HepG2 (cell line): ENCODE results near the gene RTP2. TPM values are rescaled to one million over a fixed set of nuclear protein-coding genes. Genes with fewer than 3 reads are reported as not detected.
A peak's percentile ranks its signal among the peaks of the same experiment; 100 is the strongest.

Source experiments
- BHLHE40 ChIP-seq: IDR thresholded peaks from 2 replicates; pipeline ENCODE4 v1.6.1; 2011; ENCODE audit warnings: low read length, improper control_type of control experiment
- CBX5 ChIP-seq: sonication (generic); formaldehyde crosslinking; IDR thresholded peaks from 2 replicates; pipeline ENCODE4 v1.4.0; 2020; ENCODE audit warnings: missing genetic modification reagents, borderline replicate concordance
- HMG20A ChIP-seq: IDR thresholded peaks from 2 replicates; pipeline ENCODE4 v1.6.1; 2016; ENCODE audit warnings: borderline replicate concordance
- HNRNPL ChIP-seq: fragments of 200-400 bp; formaldehyde crosslinking; IDR thresholded peaks from 2 replicates; pipeline ENCODE4 v1.6.1; 2017; ENCODE audit warnings: mild to moderate bottlenecking, low read depth, low read length
- JARID2 ChIP-seq: sonication (generic); formaldehyde crosslinking; IDR thresholded peaks from 2 replicates; pipeline ENCODE4 v1.8.1; 2023; ENCODE audit warnings: missing genetic modification reagents, inconsistent platforms; ENCODE audit not compliant: insufficient replicate concordance
- MIXL1 ChIP-seq: IDR thresholded peaks from 2 replicates; pipeline ENCODE4 v1.6.1; 2016
- POLR2A ChIP-seq, 2 experiments: IDR thresholded peaks; 2 replicates each; pipeline ENCODE4 v1.6.1; 2011; ENCODE audit warnings: low read depth in 2 of 2, low read length in 2 of 2, mild to moderate bottlenecking in 1 of 2, moderate library complexity in 1 of 2; ENCODE audit not compliant: insufficient read depth in 1 of 2
- SOX13 ChIP-seq, 3 experiments: fragments of 450-650 bp in 1 of 3; sonication (generic) in 1 of 3; formaldehyde crosslinking in 1 of 3; IDR thresholded peaks in 2 of 3; conservative IDR thresholded peaks in 1 of 3; 2 replicates each; pipeline versions ENCODE4 v1.5.0 to v1.6.1; 2016 to 2020; ENCODE audit warnings: antibody characterized with exemption in 1 of 3, mild to moderate bottlenecking in 1 of 3, missing compliant biosample characterization in 1 of 3, missing genetic modification reagents in 1 of 3, moderate library complexity in 1 of 3
- ZFP82 ChIP-seq: sonication (generic); formaldehyde crosslinking; IDR thresholded peaks from 2 replicates; pipeline ENCODE4 v1.5.1; 2020; ENCODE audit warnings: mild to moderate bottlenecking, missing genetic modification reagents, borderline replicate concordance
- ZFY ChIP-seq: sonication (generic); formaldehyde crosslinking; IDR thresholded peaks from 2 replicates; pipeline ENCODE4 v1.4.0; 2020; ENCODE audit warnings: missing genetic modification reagents
- ZNF773 ChIP-seq: sonication (generic); formaldehyde crosslinking; IDR thresholded peaks from 2 replicates; pipeline ENCODE4 v1.4.0; 2020; ENCODE audit warnings: missing genetic modification reagents, borderline replicate concordance
- ZNF792 ChIP-seq: IDR thresholded peaks from 2 replicates; pipeline ENCODE4 v1.6.1; 2016
- ZNF841 ChIP-seq: sonication (generic); formaldehyde crosslinking; IDR thresholded peaks from 2 replicates; pipeline ENCODE4 v1.8.1; 2023; ENCODE audit warnings: missing genetic modification reagents, borderline replicate concordance
- ZNF883 ChIP-seq: sonication (generic); formaldehyde crosslinking; IDR thresholded peaks from 2 replicates; pipeline ENCODE4 v1.5.1; 2020; ENCODE audit warnings: mild to moderate bottlenecking, missing genetic modification reagents; ENCODE audit errors: not compliant biosample characterization
- ZSCAN9 ChIP-seq: IDR thresholded peaks from 2 replicates; pipeline ENCODE4 v1.6.1; 2016; ENCODE audit warnings: borderline replicate concordance
- polyA plus RNA-seq, 8 experiments: library from polyadenylated mRNA; depleted of rRNA in 3 of 8; stranded (reverse) in 7 of 8; unstranded in 1 of 8; fragments of >200 nt; fragmentation: Illumina TruSeq in 4 of 8; extraction: Trizol in 4 of 8; gene quantifications; 2 replicates each; pipeline versions ENCODE4 v1.2.1 to v1.2.3, GENCODE V29; 2011 to 2016; ENCODE audit warnings: low read depth in 4 of 8, missing spikeins in 1 of 8, mixed read lengths in 1 of 8; ENCODE audit not compliant: insufficient read depth in 1 of 8
- total RNA-seq, 5 experiments: library from RNA; depleted of rRNA; stranded (reverse); fragments of >200 nt; fragmentation: Illumina TruSeq; extraction: Trizol; gene quantifications; 2 replicates each; pipeline ENCODE4 v1.2.3, GENCODE V29; 2016; ENCODE audit warnings: low read depth in 1 of 5
- TF ChIP-seq, protein P1 (sequence below): sonication (generic); formaldehyde crosslinking; IDR thresholded peaks from 2 replicates; pipeline ENCODE4 v1.4.0; 2020; ENCODE audit warnings: mild to moderate bottlenecking, missing genetic modification reagents
- TF ChIP-seq, protein P2 (sequence below): sonication (generic); formaldehyde crosslinking; IDR thresholded peaks from 2 replicates; pipeline ENCODE4 v1.4.0; 2020; ENCODE audit warnings: missing genetic modification reagents, borderline replicate concordance
- TF ChIP-seq, protein P3 (sequence below): sonication (generic); formaldehyde crosslinking; IDR thresholded peaks from 2 replicates; pipeline ENCODE4 v1.8.0; 2022; ENCODE audit warnings: missing genetic modification reagents, mild to moderate bottlenecking, borderline replicate concordance

The RTP2 gene
- total and polyA plus RNA-seq, 2 of the 13 experiments (the other 11 are each of a cell fraction or from before 2014, with no cell fraction given): not detected

- TF ChIP-seq, protein P1, sequence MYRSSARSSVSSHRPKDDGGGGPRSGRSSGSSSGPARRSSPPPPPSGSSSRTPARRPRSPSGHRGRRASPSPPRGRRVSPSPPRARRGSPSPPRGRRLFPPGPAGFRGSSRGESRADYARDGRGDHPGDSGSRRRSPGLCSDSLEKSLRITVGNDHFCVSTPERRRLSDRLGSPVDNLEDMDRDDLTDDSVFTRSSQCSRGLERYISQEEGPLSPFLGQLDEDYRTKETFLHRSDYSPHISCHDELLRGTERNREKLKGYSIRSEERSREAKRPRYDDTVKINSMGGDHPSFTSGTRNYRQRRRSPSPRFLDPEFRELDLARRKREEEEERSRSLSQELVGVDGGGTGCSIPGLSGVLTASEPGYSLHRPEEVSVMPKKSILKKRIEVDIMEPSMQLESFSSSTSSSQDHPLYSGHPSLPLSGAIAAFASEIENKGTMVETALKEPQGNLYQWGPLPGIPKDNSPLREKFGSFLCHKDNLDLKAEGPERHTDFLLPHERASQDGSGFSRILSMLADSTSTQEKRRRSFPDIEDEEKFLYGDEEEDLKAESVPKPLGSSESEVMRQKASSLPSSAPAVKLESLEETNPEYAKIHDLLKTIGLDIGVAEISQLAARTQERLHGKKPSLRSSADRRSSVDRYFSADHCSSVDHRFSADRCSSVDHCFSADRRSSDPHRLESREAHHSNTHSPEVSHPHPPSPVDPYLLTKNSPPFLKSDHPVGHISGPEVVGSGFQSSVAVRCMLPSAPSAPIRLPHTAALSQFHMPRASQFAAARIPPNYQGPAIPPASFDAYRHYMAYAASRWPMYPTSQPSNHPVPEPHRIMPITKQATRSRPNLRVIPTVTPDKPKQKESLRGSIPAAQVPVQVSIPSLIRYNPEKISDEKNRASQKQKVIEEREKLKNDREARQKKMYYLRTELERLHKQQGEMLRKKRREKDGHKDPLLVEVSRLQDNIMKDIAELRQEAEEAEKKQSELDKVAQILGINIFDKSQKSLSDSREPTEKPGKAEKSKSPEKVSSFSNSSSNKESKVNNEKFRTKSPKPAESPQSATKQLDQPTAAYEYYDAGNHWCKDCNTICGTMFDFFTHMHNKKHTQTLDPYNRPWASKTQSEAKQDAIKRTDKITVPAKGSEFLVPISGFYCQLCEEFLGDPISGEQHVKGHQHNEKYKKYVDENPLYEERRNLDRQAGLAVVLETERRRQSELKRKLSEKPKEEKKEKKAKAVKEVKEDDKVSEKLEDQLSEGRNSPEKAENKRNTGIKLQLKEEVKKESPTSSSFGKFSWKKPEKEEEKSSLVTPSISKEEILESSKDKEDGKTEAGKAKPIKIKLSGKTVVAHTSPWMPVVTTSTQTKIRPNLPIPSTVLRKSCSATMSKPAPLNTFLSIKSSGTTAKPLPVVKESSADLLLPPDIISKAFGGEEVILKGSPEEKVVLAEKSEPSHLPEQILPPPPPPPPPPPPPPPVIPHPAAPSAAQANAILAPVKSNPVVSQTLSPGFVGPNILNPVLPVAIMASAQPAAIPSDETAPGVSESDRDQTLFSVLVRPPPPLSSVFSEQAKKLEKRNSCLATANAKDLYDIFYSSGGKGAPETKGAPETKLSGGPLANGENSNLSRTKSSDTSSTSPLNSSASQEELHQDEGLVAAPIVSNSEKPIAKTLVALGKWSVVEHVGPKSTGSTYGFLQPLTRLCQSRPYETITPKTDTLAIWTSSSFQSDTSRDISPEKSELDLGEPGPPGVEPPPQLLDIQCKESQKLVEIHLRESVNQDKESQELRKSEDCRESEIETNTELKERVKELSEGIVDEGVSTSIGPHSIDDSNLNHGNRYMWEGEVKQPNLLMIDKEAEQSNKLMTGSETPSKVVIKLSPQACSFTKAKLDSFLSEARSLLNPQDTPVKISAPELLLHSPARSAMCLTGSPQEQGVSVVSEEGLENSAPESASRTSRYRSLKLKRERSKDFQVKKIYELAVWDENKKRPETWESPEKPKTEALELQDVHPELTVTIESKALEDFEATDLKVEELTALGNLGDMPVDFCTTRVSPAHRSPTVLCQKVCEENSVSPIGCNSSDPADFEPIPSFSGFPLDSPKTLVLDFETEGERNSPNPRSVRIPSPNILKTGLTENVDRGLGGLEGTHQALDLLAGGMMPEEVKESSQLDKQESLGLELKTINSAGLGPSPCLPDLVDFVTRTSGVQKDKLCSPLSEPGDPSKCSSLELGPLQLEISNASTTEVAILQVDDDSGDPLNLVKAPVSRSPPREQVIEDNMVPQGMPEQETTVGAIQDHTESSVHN (CRISPR knock-in tag): no peak
- TF ChIP-seq POLR2A (IDR thresholded peaks at IDR 0.05; ENCODE audit: insufficient read depth in 1 of 2, low read depth in 2 of 2, low read length in 2 of 2) (peak; percentile 47 to 66; a peak in 3 of 4 replicates), ZNF841 (CRISPR knock-in tag) (no peak), ZNF883 (CRISPR knock-in tag) (no peak), HNRNPL (no peak), BHLHE40 (no peak), ZNF773 (CRISPR knock-in tag) (no peak), JARID2 (CRISPR knock-in tag) (no peak), ZFP82 (CRISPR knock-in tag) (no peak), SOX13 (IDR thresholded peaks at IDR 0.05) (no peak), SOX13 (CRISPR knock-in tag; conservative IDR thresholded peaks at IDR 0.05 in 1 of 2, IDR thresholded peaks at IDR 0.05 in 1 of 2) (peak in 1 of 2 experiments; percentile 52; a peak in 1 of 4 replicates), ZNF792 (CRISPR knock-in tag) (0 out of 2 replicates have a peak, but pooled peaks have one; percentile 44), ZSCAN9 (CRISPR knock-in tag) (peak; percentile 40; the same call in 1 of the 2 replicates), HMG20A (CRISPR knock-in tag) (peak; percentile 40; the same call in 1 of the 2 replicates), ZFY (CRISPR knock-in tag) (no peak), CBX5 (CRISPR knock-in tag) (peak; percentile 30; the same call in 1 of the 2 replicates), MIXL1 (CRISPR knock-in tag) (0 out of 2 replicates have a peak, but pooled peaks have one; percentile 26)
- TF ChIP-seq, protein P2, sequence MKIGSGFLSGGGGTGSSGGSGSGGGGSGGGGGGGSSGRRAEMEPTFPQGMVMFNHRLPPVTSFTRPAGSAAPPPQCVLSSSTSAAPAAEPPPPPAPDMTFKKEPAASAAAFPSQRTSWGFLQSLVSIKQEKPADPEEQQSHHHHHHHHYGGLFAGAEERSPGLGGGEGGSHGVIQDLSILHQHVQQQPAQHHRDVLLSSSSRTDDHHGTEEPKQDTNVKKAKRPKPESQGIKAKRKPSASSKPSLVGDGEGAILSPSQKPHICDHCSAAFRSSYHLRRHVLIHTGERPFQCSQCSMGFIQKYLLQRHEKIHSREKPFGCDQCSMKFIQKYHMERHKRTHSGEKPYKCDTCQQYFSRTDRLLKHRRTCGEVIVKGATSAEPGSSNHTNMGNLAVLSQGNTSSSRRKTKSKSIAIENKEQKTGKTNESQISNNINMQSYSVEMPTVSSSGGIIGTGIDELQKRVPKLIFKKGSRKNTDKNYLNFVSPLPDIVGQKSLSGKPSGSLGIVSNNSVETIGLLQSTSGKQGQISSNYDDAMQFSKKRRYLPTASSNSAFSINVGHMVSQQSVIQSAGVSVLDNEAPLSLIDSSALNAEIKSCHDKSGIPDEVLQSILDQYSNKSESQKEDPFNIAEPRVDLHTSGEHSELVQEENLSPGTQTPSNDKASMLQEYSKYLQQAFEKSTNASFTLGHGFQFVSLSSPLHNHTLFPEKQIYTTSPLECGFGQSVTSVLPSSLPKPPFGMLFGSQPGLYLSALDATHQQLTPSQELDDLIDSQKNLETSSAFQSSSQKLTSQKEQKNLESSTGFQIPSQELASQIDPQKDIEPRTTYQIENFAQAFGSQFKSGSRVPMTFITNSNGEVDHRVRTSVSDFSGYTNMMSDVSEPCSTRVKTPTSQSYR: no peak; the same call in 1 of the 2 replicates
- TF ChIP-seq, protein P3, sequence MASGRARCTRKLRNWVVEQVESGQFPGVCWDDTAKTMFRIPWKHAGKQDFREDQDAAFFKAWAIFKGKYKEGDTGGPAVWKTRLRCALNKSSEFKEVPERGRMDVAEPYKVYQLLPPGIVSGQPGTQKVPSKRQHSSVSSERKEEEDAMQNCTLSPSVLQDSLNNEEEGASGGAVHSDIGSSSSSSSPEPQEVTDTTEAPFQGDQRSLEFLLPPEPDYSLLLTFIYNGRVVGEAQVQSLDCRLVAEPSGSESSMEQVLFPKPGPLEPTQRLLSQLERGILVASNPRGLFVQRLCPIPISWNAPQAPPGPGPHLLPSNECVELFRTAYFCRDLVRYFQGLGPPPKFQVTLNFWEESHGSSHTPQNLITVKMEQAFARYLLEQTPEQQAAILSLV (CRISPR knock-in tag): no peak
Observed at GRCh38 chr3:187750006-187750512, 47.7 kb upstream of the RTP2 start (continued).
